Astrocyte (in vitro differentiated cells and primary cell): Measurements from ENCODE around the gene YPEL5. TPM values are rescaled to one million over a fixed set of nuclear protein-coding genes. Genes with fewer than 3 reads are reported as not detected.
A peak's percentile ranks its signal among the peaks of the same experiment; 100 is the strongest.

Experiments
- DNase-seq: peaks from one replicate; pipeline ENCODE4 v3.0.0-alpha.2; 2010; ENCODE audit warnings: low read depth
- FAIRE-seq: peaks from 2 replicates; lab custom pipeline; 2011; peaks lifted over from hg19 to GRCh38; lab: Jason Lieb, UNC
- H2AFZ ChIP-seq: 2 replicates; pipeline ENCODE4 v1.6.0; 2012; ENCODE audit warnings: low read depth, low read length, inconsistent platforms
- H3K27ac ChIP-seq: 2 replicates; pipeline ENCODE4 v1.5.1; 2011; ENCODE audit warnings: low read depth, low read length, inconsistent platforms
- H3K27me3 ChIP-seq: 2 replicates; pipeline ENCODE4 v1.6.0; 2011; ENCODE audit warnings: low read length, inconsistent platforms; ENCODE audit not compliant: insufficient read depth
- H3K36me3 ChIP-seq: 2 replicates; pipeline ENCODE4 v1.5.1; 2011; ENCODE audit warnings: low read length, inconsistent platforms; ENCODE audit not compliant: insufficient read depth
- H3K4me1 ChIP-seq: 2 replicates; pipeline ENCODE4 v1.5.1; 2011; ENCODE audit warnings: low read length, inconsistent platforms; ENCODE audit not compliant: insufficient read depth
- H3K4me2 ChIP-seq: 2 replicates; pipeline ENCODE4 v1.6.0; 2012; ENCODE audit warnings: low read length, inconsistent platforms
- H3K4me3 ChIP-seq: 2 replicates; pipeline ENCODE4 v1.5.1; 2011; ENCODE audit warnings: low read depth, mild to moderate bottlenecking, low read length, inconsistent platforms; ENCODE audit not compliant: insufficient read depth
- H3K79me2 ChIP-seq: 2 replicates; pipeline ENCODE4 v1.6.0; 2012; ENCODE audit warnings: mild to moderate bottlenecking, low read length, inconsistent platforms; ENCODE audit not compliant: insufficient read depth
- H3K9ac ChIP-seq: 2 replicates; pipeline ENCODE4 v1.6.0; 2012; ENCODE audit warnings: mild to moderate bottlenecking, low read length, inconsistent platforms
- H3K9me3 ChIP-seq: 2 replicates; pipeline ENCODE4 v1.5.1; 2012; ENCODE audit warnings: low read depth, mild to moderate bottlenecking, low read length, inconsistent platforms; ENCODE audit not compliant: insufficient read depth
- H4K20me1 ChIP-seq: 2 replicates; pipeline ENCODE4 v1.6.0; 2012; ENCODE audit warnings: low read length, inconsistent platforms; ENCODE audit not compliant: insufficient read depth
- H3K27ac Mint-ChIP-seq: one replicate; pipeline ENCODE4 v1.8.0; 2021; ENCODE audit warnings: mild to moderate bottlenecking, mixed read lengths; ENCODE audit not compliant: unreplicated experiment
- H3K27me3 Mint-ChIP-seq: one replicate; pipeline ENCODE4 v1.8.0; 2021; ENCODE audit warnings: low read depth, mixed read lengths; ENCODE audit not compliant: unreplicated experiment
- H3K36me3 Mint-ChIP-seq: one replicate; pipeline ENCODE4 v1.8.0; 2021; ENCODE audit warnings: low read depth, mixed read lengths; ENCODE audit not compliant: unreplicated experiment
- H3K4me1 Mint-ChIP-seq: one replicate; pipeline ENCODE4 v1.8.0; 2021; ENCODE audit warnings: low read depth, mixed read lengths; ENCODE audit not compliant: unreplicated experiment
- H3K4me3 Mint-ChIP-seq: one replicate; pipeline ENCODE4 v1.8.0; 2021; ENCODE audit warnings: mild to moderate bottlenecking, moderate library complexity, mixed read lengths; ENCODE audit not compliant: unreplicated experiment
- H3K9me3 Mint-ChIP-seq: one replicate; pipeline ENCODE4 v1.8.0; 2021; ENCODE audit warnings: mild to moderate bottlenecking, mixed read lengths; ENCODE audit not compliant: unreplicated experiment
- CTCF ChIP-seq: IDR thresholded peaks from 2 replicates; pipeline ENCODE4 v1.5.1; 2011; ENCODE audit warnings: low read depth, mild to moderate bottlenecking, inconsistent platforms, low read length, moderate library complexity; ENCODE audit not compliant: insufficient read depth
- EZH2 ChIP-seq: IDR thresholded peaks from 2 replicates; pipeline ENCODE4 v1.6.1; 2012; ENCODE audit warnings: mild to moderate bottlenecking, low read length, inconsistent platforms; ENCODE audit not compliant: insufficient read depth
- total RNA-seq: library from RNA; stranded (reverse); gene quantifications from 2 replicates; pipeline ENCODE4 v1.2.1, GENCODE V29; 2021

Gene YPEL5
- total RNA-seq, 1 donor from 2014 or later, result 149 TPM

DNA sequence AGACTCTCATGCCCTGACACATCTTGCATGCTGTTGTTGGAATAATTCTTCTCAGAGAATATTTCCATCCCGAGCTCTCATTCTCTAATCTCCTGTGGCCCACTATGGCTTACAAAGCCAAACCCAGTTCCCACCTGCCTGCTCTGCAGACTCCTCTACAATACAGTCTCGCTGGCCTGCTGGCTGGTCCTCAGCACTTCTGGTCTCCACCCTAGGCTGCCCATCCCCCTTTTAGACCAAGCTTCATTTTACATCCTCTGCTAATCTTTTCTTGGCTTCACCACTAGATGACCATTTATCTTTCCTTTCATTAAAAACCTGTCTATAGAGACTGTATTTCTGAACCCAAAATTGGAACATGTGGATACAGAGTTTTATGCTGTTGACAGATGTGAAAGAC, 42.5 kb upstream of the YPEL5 start:
- H3K9me3 ChIP-seq, result no peaks in the 10 kb centered on the region
- Mint-ChIP-seq H3K27ac (no peak overlapping the region), H3K4me3 (no peak overlapping the region), H3K4me1 (peaks cover 2% of the 10 kb centered on the region), H3K27me3 (peaks cover 11% of the 10 kb centered on the region), H3K36me3 (no peaks in the 10 kb centered on the region), H3K9me3 (no peaks in the 10 kb centered on the region)
- no peaks in the 10 kb centered on the region for H3K36me3 ChIP-seq
- H3K27me3 ChIP-seq, result peaks cover 3% of the 10 kb centered on the region
- DNase-seq (no peak), FAIRE-seq (no peak)
- peaks cover 3% of the 10 kb centered on the region for H3K4me1 ChIP-seq
- no peak overlapping the region for H2AFZ ChIP-seq
- no peaks in the 10 kb centered on the region for H3K79me2 ChIP-seq
- no peak overlapping the region for H3K27ac ChIP-seq
- H3K4me2 ChIP-seq, result no peak overlapping the region
- TF ChIP-seq EZH2, result no peak
- TF ChIP-seq CTCF, result no peak
- no peak overlapping the region for H3K4me3 ChIP-seq
- no peak overlapping the region for H3K9ac ChIP-seq
- H4K20me1 ChIP-seq, result no peaks in the 10 kb centered on the region

DNA sequence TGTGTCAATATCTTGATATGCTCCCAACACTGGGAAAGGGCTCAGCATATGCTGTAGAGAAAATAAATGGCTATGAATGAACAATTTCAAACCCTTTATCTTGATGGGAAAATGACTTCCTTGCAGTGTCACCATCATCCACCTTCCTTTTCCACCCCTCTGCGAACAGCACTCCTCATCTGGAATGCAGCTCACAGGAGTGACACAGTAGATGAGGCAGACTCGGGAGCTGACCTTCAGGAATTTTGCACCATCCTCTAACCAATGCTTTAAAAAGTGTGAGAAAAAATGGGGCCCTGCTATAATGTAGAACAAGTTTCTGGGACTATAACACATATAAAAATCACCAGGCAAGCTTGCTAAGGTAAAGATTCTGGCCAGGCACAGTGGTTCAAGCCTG, 41.3 kb upstream of the YPEL5 start:
- no peak overlapping the region for H2AFZ ChIP-seq
- no peak overlapping the region for H3K4me2 ChIP-seq
- no peak overlapping the region for H3K4me3 ChIP-seq
- FAIRE-seq (peak; percentile 47), DNase-seq (no peak)
- Mint-ChIP-seq H3K4me3 (no peak overlapping the region), H3K27ac (peak overlapping the region; percentile 3), H3K4me1 (peaks cover 2% of the 10 kb centered on the region), H3K36me3 (no peaks in the 10 kb centered on the region), H3K27me3 (peaks cover 11% of the 10 kb centered on the region), H3K9me3 (peaks cover 3% of the 10 kb centered on the region)
- H3K36me3 ChIP-seq, result no peaks in the 10 kb centered on the region
- no peak overlapping the region for H3K27ac ChIP-seq
- H4K20me1 ChIP-seq, result no peaks in the 10 kb centered on the region
- peaks cover 3% of the 10 kb centered on the region for H3K27me3 ChIP-seq
- peaks cover 3% of the 10 kb centered on the region for H3K4me1 ChIP-seq
- no peaks in the 10 kb centered on the region for H3K79me2 ChIP-seq
- no peak overlapping the region for H3K9ac ChIP-seq
- H3K9me3 ChIP-seq, result no peaks in the 10 kb centered on the region
- no peak for TF ChIP-seq EZH2

- no peak overlapping the region for H3K4me3 Mint-ChIP-seq
- H3K27ac ChIP-seq, result no peak overlapping the region
- FAIRE-seq (peak; percentile 87), DNase-seq (peak; percentile 79)
- H3K36me3 ChIP-seq, result no peaks in the 10 kb centered on the region
- H3K79me2 ChIP-seq, result no peaks in the 10 kb centered on the region
- no peak overlapping the region for H3K4me3 ChIP-seq
- H3K27me3 Mint-ChIP-seq, result peaks cover 7% of the 10 kb centered on the region
- H3K4me2 ChIP-seq, result no peak overlapping the region
- no peaks in the 10 kb centered on the region for H3K27me3 ChIP-seq
- no peak overlapping the region for H3K27ac Mint-ChIP-seq
- peaks cover 2% of the 10 kb centered on the region for H3K4me1 Mint-ChIP-seq
- H3K9me3 Mint-ChIP-seq, result peaks cover 3% of the 10 kb centered on the region
- H3K9me3 ChIP-seq, result no peaks in the 10 kb centered on the region
- no peak overlapping the region for H2AFZ ChIP-seq
- H4K20me1 ChIP-seq, result no peaks in the 10 kb centered on the region
- no peak for TF ChIP-seq EZH2
- TF ChIP-seq CTCF, result no peak
- no peaks in the 10 kb centered on the region for H3K36me3 Mint-ChIP-seq
- H3K4me1 ChIP-seq, result peaks cover 3% of the 10 kb centered on the region
- H3K9ac ChIP-seq, result no peak overlapping the region
These were observed 40.3 kb upstream of the YPEL5 start for GRCh38 chr2:30106543-30106942.
